OCI-LY3 (cell line): ENCODE results near the gene TEDC2.
"Not testable (repeated sequence)": the region's sequence is repeated elsewhere in the genome, so short reads cannot be mapped to it uniquely, and the experiment has no call there.

ENCODE experiments used
- H2AFZ ChIP-seq: fragments of 200-600, 300-600 bp; shearing (Covaris generic); 2 replicates; pipeline ENCODE4 v1.6.0; 2014; ENCODE audit warnings: antibody characterized with exemption, low read depth, low read length
- H3K27ac ChIP-seq: fragments of 200-600, 300-600 bp; sonication (generic); 2 replicates; pipeline ENCODE4 v1.5.1; 2014; ENCODE audit warnings: mild to moderate bottlenecking, low read length, moderate library complexity, mixed read lengths
- H3K27me3 ChIP-seq: fragments of 200-600, 300-600 bp; sonication (generic); 2 replicates; pipeline ENCODE4 v1.6.1; 2014; ENCODE audit warnings: low read depth, low read length, mixed read lengths
- H3K36me3 ChIP-seq: fragments of 200-600, 300-600 bp; sonication (generic); replicated peaks from 2 replicates; pipeline ENCODE3; 2014; ENCODE audit warnings: low read depth, low read length, mixed read lengths
- H3K4me1 ChIP-seq: fragments of 300-600, 200-600 bp; sonication (generic); 2 replicates; pipeline ENCODE4 v1.6.1; 2014; ENCODE audit warnings: low read length, mixed read lengths
- H3K4me2 ChIP-seq: fragments of 200-600, 300-600 bp; sonication (generic); 2 replicates; pipeline ENCODE4 v1.6.1; 2014; ENCODE audit warnings: low read length, mixed read lengths
- H3K4me3 ChIP-seq: fragments of 300-600, 200-600 bp; sonication (generic); 2 replicates; pipeline ENCODE4 v1.5.1; 2014; ENCODE audit warnings: antibody characterized with exemption, mild to moderate bottlenecking, low read length, moderate library complexity
- H3K79me2 ChIP-seq: fragments of 300-600, 200-600 bp; shearing (Covaris generic); 2 replicates; pipeline ENCODE4 v1.6.1; 2014; ENCODE audit warnings: mild to moderate bottlenecking, low read length, mixed read lengths
- H3K9ac ChIP-seq: fragments of 300-600, 200-600 bp; shearing (Covaris generic); 2 replicates; pipeline ENCODE4 v1.6.0; 2014; ENCODE audit warnings: mild to moderate bottlenecking, low read length, moderate library complexity
- H3K9me3 ChIP-seq: fragments of 200-600, 300-600 bp; shearing (Covaris generic); 2 replicates; pipeline ENCODE4 v1.6.1; 2014; ENCODE audit warnings: low read length, mixed read lengths; ENCODE audit not compliant: insufficient read depth
- H4K20me1 ChIP-seq: fragments of 200-600, 300-600 bp; sonication (generic); 2 replicates; pipeline ENCODE4 v1.6.1; 2016; ENCODE audit warnings: low read length, mixed read lengths; ENCODE audit not compliant: insufficient read depth
- CTCF ChIP-seq: fragments of 200-600, 300-600 bp; sonication (generic); IDR thresholded peaks from 2 replicates; pipeline ENCODE4 v1.5.1; 2014; ENCODE audit warnings: antibody characterized with exemption, low read length, low read depth
- EZH2phosphoT487 ChIP-seq: fragments of 200-600 bp; shearing (Covaris generic); IDR thresholded peaks from 2 replicates; pipeline ENCODE4 v1.6.1; 2018; ENCODE audit warnings: antibody characterized with exemption, mixed run types, low read depth

TEDC2 gene

GRCh38 chr16:2439598-2439997 is 20.3 kb upstream of the TEDC2 start:
- H3K36me3 ChIP-seq: peaks cover 42% of the 10 kb centered on the region
- no peaks in the 10 kb centered on the region for H4K20me1 ChIP-seq
- no peak overlapping the region for H3K4me3 ChIP-seq
- H3K27ac ChIP-seq: no peak overlapping the region
- H3K4me2 ChIP-seq: no peak overlapping the region
- no peak overlapping the region for H2AFZ ChIP-seq
- H3K9me3 ChIP-seq: no peaks in the 10 kb centered on the region
- no peak for TF ChIP-seq EZH2phosphoT487
- TF ChIP-seq CTCF: no peak
- no peak overlapping the region for H3K9ac ChIP-seq
- no peaks in the 10 kb centered on the region for H3K79me2 ChIP-seq
- no peaks in the 10 kb centered on the region for H3K4me1 ChIP-seq
- no peaks in the 10 kb centered on the region for H3K27me3 ChIP-seq

- H3K9ac ChIP-seq, H3K79me2 ChIP-seq, H3K27ac ChIP-seq, H3K9me3 ChIP-seq, H2AFZ ChIP-seq, H4K20me1 ChIP-seq, H3K4me2 ChIP-seq, H3K4me3 ChIP-seq, H3K4me1 ChIP-seq, H3K27me3 ChIP-seq: not testable (repeated sequence)
- peaks cover 46% of the 10 kb centered on the region for H3K36me3 ChIP-seq
Measured at GRCh38 chr16:2441143-2441804, 18.6 kb upstream of the TEDC2 start.

- H3K27ac ChIP-seq: no peak overlapping the region
- no peak overlapping the region for H3K4me2 ChIP-seq
- no peaks in the 10 kb centered on the region for H3K27me3 ChIP-seq
- no peak overlapping the region for H3K9ac ChIP-seq
- H3K36me3 ChIP-seq: peaks cover 44% of the 10 kb centered on the region
- no peak overlapping the region for H3K4me3 ChIP-seq
- H3K9me3 ChIP-seq: no peaks in the 10 kb centered on the region
- no peaks in the 10 kb centered on the region for H4K20me1 ChIP-seq
- no peak overlapping the region for H2AFZ ChIP-seq
- TF ChIP-seq EZH2phosphoT487: no peak
- no peak for TF ChIP-seq CTCF
- H3K79me2 ChIP-seq: no peaks in the 10 kb centered on the region
- H3K4me1 ChIP-seq: no peaks in the 10 kb centered on the region
Measured at GRCh38 chr16:2443555-2443954, 16.4 kb upstream of the TEDC2 start.

GRCh38 chr16:2447920-2448583 is 11.9 kb upstream of the TEDC2 start:
- TF ChIP-seq CTCF (no peak), EZH2phosphoT487 (no peak)
- no peaks in the 10 kb centered on the region for H3K4me1 ChIP-seq
- no peaks in the 10 kb centered on the region for H3K79me2 ChIP-seq
- 0 out of 2 replicates have a peak, but pooled peaks cover 4% of the 10 kb centered on the region for H4K20me1 ChIP-seq
- peaks cover 62% of the 10 kb centered on the region for H3K36me3 ChIP-seq
- H3K4me2 ChIP-seq: no peak overlapping the region
- H3K4me3 ChIP-seq: no peak overlapping the region
- no peak overlapping the region for H2AFZ ChIP-seq
- no peak overlapping the region for H3K27ac ChIP-seq
- H3K9me3 ChIP-seq: no peaks in the 10 kb centered on the region
- H3K9ac ChIP-seq: no peak overlapping the region
- no peaks in the 10 kb centered on the region for H3K27me3 ChIP-seq
